Measurements from ENCODE around the gene LBR. TPM values are rescaled to one million over a fixed set of nuclear protein-coding genes. Genes with fewer than 3 reads are reported as not detected.

LBR gene
- total RNA-seq, 1 experiment from 2014 or later = 86.0 TPM

GRCh38 chr1:225477296-225477911 is 49.6 kb upstream of the LBR start:
- ChIA-PET POLR2A (no interaction called here), CTCF (interaction anchor here (0.9 to 1.6 kb wide), 2 partner anchors 295 to 434 kb away, joined by 3 to 5 read pairs; no protein-coding TSS in a partner anchor)
- no peak for TF ChIP-seq ZNF281 (CRISPR knock-in tag; IDR thresholded peaks at IDR 0.05)
- TF ChIP-seq MXD4 (CRISPR knock-in tag; IDR thresholded peaks at IDR 0.05; ENCODE audit: borderline replicate concordance) = no peak
- TF ChIP-seq, protein P1, sequence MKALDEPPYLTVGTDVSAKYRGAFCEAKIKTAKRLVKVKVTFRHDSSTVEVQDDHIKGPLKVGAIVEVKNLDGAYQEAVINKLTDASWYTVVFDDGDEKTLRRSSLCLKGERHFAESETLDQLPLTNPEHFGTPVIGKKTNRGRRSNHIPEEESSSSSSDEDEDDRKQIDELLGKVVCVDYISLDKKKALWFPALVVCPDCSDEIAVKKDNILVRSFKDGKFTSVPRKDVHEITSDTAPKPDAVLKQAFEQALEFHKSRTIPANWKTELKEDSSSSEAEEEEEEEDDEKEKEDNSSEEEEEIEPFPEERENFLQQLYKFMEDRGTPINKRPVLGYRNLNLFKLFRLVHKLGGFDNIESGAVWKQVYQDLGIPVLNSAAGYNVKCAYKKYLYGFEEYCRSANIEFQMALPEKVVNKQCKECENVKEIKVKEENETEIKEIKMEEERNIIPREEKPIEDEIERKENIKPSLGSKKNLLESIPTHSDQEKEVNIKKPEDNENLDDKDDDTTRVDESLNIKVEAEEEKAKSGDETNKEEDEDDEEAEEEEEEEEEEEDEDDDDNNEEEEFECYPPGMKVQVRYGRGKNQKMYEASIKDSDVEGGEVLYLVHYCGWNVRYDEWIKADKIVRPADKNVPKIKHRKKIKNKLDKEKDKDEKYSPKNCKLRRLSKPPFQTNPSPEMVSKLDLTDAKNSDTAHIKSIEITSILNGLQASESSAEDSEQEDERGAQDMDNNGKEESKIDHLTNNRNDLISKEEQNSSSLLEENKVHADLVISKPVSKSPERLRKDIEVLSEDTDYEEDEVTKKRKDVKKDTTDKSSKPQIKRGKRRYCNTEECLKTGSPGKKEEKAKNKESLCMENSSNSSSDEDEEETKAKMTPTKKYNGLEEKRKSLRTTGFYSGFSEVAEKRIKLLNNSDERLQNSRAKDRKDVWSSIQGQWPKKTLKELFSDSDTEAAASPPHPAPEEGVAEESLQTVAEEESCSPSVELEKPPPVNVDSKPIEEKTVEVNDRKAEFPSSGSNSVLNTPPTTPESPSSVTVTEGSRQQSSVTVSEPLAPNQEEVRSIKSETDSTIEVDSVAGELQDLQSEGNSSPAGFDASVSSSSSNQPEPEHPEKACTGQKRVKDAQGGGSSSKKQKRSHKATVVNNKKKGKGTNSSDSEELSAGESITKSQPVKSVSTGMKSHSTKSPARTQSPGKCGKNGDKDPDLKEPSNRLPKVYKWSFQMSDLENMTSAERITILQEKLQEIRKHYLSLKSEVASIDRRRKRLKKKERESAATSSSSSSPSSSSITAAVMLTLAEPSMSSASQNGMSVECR (CRISPR knock-in tag; IDR thresholded peaks at IDR 0.05; ENCODE audit: borderline replicate concordance) = no peak
- TF ChIP-seq SP1 (CRISPR knock-in tag; conservative IDR thresholded peaks at IDR 0.05) = no peak
- TF ChIP-seq FOXP1 (CRISPR knock-in tag; IDR thresholded peaks at IDR 0.05; ENCODE audit: borderline replicate concordance) = no peak
- TF ChIP-seq, protein P2, sequence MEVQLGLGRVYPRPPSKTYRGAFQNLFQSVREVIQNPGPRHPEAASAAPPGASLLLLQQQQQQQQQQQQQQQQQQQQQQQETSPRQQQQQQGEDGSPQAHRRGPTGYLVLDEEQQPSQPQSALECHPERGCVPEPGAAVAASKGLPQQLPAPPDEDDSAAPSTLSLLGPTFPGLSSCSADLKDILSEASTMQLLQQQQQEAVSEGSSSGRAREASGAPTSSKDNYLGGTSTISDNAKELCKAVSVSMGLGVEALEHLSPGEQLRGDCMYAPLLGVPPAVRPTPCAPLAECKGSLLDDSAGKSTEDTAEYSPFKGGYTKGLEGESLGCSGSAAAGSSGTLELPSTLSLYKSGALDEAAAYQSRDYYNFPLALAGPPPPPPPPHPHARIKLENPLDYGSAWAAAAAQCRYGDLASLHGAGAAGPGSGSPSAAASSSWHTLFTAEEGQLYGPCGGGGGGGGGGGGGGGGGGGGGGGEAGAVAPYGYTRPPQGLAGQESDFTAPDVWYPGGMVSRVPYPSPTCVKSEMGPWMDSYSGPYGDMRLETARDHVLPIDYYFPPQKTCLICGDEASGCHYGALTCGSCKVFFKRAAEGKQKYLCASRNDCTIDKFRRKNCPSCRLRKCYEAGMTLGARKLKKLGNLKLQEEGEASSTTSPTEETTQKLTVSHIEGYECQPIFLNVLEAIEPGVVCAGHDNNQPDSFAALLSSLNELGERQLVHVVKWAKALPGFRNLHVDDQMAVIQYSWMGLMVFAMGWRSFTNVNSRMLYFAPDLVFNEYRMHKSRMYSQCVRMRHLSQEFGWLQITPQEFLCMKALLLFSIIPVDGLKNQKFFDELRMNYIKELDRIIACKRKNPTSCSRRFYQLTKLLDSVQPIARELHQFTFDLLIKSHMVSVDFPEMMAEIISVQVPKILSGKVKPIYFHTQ (CRISPR knock-in tag; IDR thresholded peaks at IDR 0.05) = no peak
- TF ChIP-seq NR2C2 (CRISPR knock-in tag; IDR thresholded peaks at IDR 0.05) = no peak
- no peak for TF ChIP-seq SOX15 (CRISPR knock-in tag; IDR thresholded peaks at IDR 0.05)
- no peak for TF ChIP-seq CREM (CRISPR knock-in tag; IDR thresholded peaks at IDR 0.05)
- no peak for TF ChIP-seq ATF3 (CRISPR knock-in tag; conservative IDR thresholded peaks at IDR 0.05)
- no peak for TF ChIP-seq ATF1 (CRISPR knock-in tag; IDR thresholded peaks at IDR 0.05)
- no peak for TF ChIP-seq TEAD1 (CRISPR knock-in tag; IDR thresholded peaks at IDR 0.05)
- TF ChIP-seq OVOL2 (CRISPR knock-in tag; IDR thresholded peaks at IDR 0.05; ENCODE audit: borderline replicate concordance) = no peak
- no peak for TF ChIP-seq SMAD3 (CRISPR knock-in tag; IDR thresholded peaks at IDR 0.05; ENCODE audit: borderline replicate concordance)
- no peak for TF ChIP-seq KAT7 (CRISPR knock-in tag; IDR thresholded peaks at IDR 0.05; ENCODE audit: borderline replicate concordance)
- TF ChIP-seq CREB1 (CRISPR knock-in tag; IDR thresholded peaks at IDR 0.05) = no peak
- no peak for TF ChIP-seq NFYB (CRISPR knock-in tag; conservative IDR thresholded peaks at IDR 0.05; ENCODE audit: low read depth)
- no peak for TF ChIP-seq FOXP4 (CRISPR knock-in tag; IDR thresholded peaks at IDR 0.05)

More at GRCh38 chr1:225477296-225477911, 49.6 kb upstream of the LBR start:
- Mint-ChIP-seq H3K36me3 (no peaks in the 10 kb centered on the region), H3K4me3 (no peak overlapping the region), H3K9me3 (no peaks in the 10 kb centered on the region), H3K27me3 (ENCODE audit: low read depth) (peaks cover 4% of the 10 kb centered on the region), H3K4me1 (peaks cover 19% of the 10 kb centered on the region), H3K27ac (no peak overlapping the region)
- ATAC-seq = no peak
- no peak for DNase-seq (ENCODE audit: low spot score)

All from WTC11 (cell line).